Effector CD8-positive, alpha-beta T cell (primary cell): ENCODE measurements around the gene CSAD.

Experiments
- DNase-seq: peaks from one replicate; lab custom pipeline; 2025; lab: John Stamatoyannopoulos, UW

The CSAD gene

DNA sequence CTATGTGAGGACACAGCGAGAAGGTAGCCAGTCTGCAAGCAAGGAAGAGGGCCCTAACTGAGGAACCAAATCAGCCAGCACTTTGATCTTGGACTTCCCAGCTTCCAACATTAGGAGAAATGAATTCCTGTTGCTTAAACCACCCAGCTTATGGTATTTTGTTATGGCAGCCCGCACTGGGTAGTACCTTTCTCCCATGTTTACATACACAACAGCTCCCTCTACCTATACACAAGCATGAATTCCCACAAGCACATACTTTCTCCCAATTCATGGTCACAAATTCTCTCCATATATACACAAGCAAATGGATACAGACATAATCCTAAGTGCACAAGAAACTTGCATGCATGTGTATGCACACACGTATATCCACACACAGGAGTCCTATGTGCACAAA lies 19.0 kb upstream of the CSAD start:
- no peak for DNase-seq

- no peak for DNase-seq
These were observed 17.9 kb upstream of the CSAD start for GRCh38 chr12:53198486-53199110.

- no peak for DNase-seq
These were observed 16.4 kb upstream of the CSAD start for GRCh38 chr12:53197011-53197640.

GRCh38 chr12:53196486-53196885 lies 15.8 kb upstream of the CSAD start:
- no peak for DNase-seq

DNA sequence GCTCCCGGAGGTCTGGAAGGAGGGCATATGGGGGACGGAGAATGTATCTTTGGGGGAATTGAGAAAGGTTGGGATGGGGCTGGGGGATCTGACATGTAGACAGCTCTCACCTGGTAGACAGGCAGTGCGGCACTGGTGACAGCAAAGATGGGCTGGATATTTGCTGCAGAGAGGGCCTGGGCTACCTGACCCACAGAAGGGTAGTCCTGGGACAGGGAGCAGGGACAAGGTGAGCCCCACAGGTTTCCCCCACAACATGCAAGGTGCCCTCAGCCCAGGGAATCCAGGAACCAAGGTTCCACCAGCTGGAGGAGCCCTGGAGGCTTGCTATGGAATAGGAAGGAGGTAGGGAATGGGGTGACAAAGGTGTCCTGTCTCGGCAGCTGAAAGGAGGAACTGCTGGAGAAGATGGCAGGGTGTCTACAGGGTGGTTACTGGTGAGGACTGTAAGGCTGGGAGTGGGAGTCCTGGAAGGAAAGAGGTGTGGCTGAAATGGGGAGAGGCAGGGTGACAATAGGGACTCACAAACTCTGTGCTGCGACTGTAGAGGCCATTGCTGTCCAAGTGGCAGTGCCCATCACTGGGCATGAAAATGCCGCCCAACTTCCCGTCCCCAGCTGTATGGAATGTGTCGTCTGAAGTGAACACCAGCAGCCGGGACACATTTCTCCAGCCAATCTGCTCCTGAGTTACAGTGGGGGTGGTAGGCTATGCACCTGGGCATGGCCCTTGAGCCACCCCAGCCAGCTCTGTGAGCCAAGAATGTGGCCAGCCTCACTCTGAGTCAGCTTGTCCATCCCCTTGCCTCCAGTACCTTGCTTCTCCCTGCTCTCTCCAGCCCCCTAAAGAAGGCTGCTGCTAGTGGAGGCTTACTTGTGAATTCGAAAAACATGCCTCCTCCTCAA lies 15.0 kb upstream of the CSAD start:
- no peak for DNase-seq

GRCh38 chr12:53194973-53195372 lies 14.2 kb upstream of the CSAD start:
- DNase-seq: no peak

DNA sequence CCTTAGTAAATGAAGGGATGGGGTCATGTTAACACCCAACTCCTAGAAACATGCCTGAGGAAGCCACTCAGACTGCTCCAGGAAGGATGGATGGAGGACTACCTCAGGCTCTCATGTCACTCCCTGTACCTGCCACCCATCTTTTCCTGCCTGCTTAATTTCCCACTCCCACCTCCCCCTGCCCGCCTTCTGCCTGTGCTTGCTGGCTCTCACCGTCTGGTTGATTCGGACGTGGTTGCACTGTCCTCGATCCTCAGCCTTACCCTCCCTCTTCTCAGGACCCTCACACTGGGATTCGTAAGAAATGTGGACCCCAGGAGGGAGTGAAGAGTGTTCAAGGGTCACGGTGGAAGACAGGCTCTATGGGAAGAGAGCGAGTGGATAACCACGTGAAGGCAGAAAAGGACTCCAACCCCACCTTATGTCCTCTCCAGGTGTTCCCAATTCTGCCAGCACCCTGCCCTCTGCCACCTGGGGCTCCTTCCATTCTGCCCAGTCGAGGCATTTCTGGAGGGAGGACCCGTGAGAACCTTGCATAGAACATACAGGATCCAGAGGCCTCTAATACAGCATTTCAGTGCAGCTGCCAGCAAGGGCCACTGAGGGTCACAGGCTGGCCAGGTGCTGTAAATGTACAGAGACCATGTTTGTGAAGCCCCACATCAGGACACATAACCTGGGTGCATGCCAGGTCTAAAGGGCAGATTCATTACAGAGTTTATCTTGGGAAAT lies 13.4 kb upstream of the CSAD start:
- no peak for DNase-seq

- no peak for DNase-seq
These were observed 12.3 kb upstream of the CSAD start for GRCh38 chr12:53193040-53193439.

DNA sequence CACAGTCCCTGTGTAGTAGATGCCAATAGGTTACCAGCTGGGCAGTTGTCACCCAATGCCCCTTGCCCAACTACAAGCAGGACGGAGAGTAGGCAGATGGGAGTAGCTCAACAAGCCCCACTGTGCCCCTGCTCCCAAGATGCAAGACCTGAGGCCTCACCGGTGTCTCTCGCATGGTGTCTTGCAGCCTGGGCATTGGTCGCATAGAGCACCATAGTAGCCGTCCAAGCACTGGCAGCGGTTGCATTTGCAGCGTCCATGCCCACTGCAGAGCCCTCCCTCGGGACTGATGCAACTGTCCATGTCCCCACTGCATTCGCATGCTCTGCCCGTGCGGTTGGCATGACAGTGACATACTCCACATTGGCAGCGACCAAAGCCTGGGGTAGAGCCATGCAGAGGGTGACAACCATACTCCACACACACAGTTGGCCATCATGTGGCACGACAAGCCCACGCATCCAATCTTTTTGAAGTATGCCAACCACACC lies 11.9 kb upstream of the CSAD start:
- no peak for DNase-seq

GRCh38 chr12:53191885-53192530 lies 11.3 kb upstream of the CSAD start:
- DNase-seq: no peak

- DNase-seq: no peak
These were observed 10.6 kb upstream of the CSAD start for GRCh38 chr12:53191096-53191884.

DNA sequence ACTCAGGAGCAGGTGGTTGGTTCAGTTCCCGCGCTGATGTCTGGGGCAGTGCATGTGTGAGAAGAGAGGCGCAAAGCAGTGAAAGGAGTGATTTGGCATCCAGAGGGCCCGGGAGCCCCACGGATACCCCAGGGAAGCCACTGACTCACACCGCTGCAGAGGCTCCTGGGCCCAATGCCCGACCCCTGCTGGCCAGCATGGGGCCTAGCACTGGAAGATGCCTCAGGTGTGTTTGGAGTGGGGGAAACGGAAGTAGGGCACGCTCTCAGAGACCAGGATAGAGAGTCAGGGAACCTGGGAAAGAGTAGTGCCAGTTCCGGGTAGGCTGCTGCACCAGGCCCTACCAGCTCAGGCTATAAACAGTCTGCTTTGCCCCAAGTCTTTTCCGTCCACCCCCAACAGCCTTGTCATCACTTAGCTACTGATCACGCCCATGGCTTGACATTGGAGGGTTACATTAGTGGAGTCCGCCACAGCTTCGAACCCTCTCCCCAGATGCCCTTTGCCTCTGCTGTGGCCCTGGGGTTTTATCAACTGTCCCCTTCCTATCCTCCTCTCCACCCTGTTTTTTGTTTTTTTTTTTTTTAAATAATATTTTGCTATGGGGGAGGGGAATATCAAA lies 9.5 kb upstream of the CSAD start:
- peak; percentile 34 for DNase-seq

GRCh38 chr12:53187145-53187899 lies 6.6 kb upstream of the CSAD start:
- DNase-seq: no peak

DNA sequence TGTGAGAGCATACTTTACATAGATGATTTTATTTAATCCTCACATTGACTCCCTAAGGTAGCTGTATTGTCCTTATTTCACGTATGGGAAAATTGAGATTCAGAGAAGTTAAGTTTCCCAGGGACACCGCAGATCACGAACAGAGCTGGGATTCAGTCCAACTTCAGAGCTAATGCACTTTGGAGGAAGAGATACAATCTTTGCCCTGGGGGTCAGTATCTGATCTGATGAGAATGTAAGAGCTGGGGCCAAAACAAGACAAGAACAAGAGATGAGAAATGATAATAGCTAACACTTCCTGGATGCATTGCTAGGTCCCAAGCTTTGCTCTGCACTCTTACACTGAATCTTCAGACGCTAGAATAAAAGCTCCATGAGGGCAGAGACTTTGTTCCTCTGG lies 6.0 kb upstream of the CSAD start:
- no peak for DNase-seq

DNA sequence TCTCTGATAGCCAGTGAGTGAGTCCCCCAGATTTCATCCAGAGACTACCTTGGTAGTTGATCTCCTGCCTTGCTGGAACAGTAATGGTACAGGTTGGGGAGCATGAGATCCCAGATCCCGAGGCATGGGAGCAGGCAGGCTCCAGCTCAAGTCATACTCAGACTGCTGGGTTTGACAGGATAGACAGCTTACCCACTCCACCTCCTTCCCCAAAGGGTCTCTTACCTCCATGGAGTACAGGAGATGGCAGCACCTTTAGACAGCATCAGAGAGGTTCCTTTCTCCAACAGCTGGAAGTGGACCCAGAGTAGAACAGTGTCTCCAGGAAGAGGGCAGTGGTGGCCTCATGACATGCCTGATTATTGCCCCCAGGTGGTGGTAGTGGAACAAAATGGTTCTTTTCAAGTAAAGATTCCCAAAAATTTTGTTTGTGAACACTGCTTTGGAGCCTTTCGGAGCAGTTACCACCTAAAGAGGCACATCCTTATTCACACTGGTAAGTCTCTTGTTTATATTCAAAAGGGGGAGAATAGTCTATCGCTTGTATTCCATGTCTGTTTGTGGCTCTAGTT lies 4.9 kb upstream of the CSAD start:
- DNase-seq: no peak

DNA sequence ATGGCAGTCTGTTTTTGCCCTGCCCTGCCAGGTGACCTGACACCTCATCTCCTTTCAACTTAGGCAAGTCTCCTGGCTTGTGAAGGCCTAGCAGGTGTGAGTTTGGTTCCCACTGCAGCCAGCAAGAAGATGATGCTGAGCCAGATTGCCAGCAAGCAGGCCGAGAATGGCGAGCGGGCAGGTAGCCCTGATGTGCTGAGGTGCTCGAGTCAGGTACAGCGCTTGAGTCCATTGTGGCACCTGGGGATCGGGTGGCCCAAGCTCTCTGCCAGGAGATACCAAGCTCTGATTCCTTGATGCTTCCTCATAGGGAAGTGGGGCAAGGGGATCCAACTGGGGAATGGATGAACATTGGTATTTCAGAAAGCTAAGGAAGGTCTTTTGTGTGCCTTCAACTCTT lies 4.1 kb upstream of the CSAD start:
- no peak for DNase-seq

GRCh38 chr12:53182903-53183302 lies 2.2 kb upstream of the CSAD start:
- no peak for DNase-seq

DNA sequence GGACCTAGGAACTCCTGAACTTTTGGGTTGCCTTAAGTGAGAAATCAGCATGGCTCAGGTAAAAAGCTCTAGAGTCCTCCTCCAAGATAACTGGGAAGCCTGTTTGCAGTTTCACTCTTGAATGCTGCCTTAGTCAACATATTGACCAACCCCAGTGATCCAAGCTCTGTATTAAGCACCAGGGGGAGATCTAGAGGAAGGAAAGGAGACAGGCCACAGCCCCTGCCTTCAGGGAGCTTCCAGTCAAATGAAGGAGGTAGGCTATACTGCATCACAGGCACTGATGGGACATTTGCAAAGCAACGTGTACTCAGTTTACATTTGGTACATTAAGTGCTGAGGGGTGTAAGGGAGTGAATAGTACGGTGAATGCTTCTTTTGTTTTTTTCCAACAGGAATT lies 1.2 kb upstream of the CSAD start:
- DNase-seq: no peak

DNA sequence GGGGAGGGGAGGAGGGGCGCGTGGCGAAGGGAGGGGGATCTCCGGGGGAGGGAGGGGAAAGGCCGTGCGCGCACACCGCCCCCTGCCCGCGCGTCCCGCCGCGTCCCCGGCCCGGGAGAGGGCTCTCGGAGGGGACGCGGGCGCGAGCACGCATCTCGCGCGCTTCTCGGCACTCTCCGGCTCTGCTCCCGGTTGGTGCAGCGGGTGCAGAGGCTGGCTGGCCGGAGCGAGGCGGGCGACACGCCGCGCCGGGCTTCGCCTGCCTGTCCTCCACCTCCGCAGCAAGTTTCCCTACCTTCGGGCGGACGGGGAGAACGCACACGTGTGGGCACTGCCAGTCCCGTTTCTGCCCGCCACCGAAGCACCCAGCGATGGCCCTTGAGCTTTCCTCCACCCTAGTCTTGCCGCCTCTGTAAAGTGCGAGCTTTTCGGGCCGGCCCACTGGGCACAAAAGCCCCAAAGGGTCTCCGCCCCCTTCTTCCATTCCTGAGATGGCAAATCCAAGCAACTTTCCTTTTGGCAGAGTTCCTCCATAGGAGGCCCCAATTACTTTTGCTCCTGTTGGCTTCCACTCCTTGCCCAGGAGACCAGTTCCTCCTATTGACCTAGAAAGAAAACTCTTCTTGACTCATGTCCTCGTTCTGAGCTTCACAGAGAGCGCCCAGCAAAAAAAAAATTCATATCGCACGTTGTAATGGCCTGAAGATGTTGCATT lies 363 bp upstream of the CSAD start:
- peak; percentile 76 for DNase-seq
